ENCODE measurements around the gene JPT2. TPM values are rescaled to one million over a fixed set of nuclear protein-coding genes. Genes with fewer than 3 reads are reported as not detected.
"Not testable (repeated sequence)": the region's sequence is repeated elsewhere in the genome, so short reads cannot be mapped to it uniquely, and the experiment has no call there.

JPT2 gene
- total RNA-seq, 1 donor from 2014 or later: 33.1 TPM

GRCh38 chr16:1727651-1728624 lies 49.9 kb downstream of the JPT2 start:
- ATAC-seq (no peak), DNase-seq (ENCODE audit: low spot score) (no peak)

GRCh38 chr16:1729026-1729425 lies 50.9 kb downstream of the JPT2 start:
- DNase-seq (ENCODE audit: low spot score): no peak
- ATAC-seq: no peak

GRCh38 chr16:1729445-1729844 lies 51.4 kb downstream of the JPT2 start:
- ATAC-seq: no peak
- DNase-seq (ENCODE audit: low spot score): no peak

- DNase-seq (ENCODE audit: low spot score) (no peak), ATAC-seq (no peak)
These were observed 53.0 kb downstream of the JPT2 start for GRCh38 chr16:1731073-1731472.

- ATAC-seq (no peak), DNase-seq (ENCODE audit: low spot score) (no peak)
These were observed 53.5 kb downstream of the JPT2 start for GRCh38 chr16:1731603-1732002.

- ATAC-seq: no peak
These were observed 54.0 kb downstream of the JPT2 start for GRCh38 chr16:1732071-1732470.

GRCh38 chr16:1732551-1732987 lies 54.5 kb downstream of the JPT2 start:
- ATAC-seq: not testable (repeated sequence)

More at GRCh38 chr16:1732071-1732470, 54.0 kb downstream of the JPT2 start:
- no peak for DNase-seq (ENCODE audit: low spot score)

GRCh38 chr16:1734123-1734522 lies 56.0 kb downstream of the JPT2 start:
- ATAC-seq (no peak), DNase-seq (ENCODE audit: low spot score) (no peak)

More at GRCh38 chr16:1732551-1732987, 54.5 kb downstream of the JPT2 start:
- DNase-seq (ENCODE audit: low spot score): not testable (repeated sequence)

- ATAC-seq (no peak), DNase-seq (ENCODE audit: low spot score) (no peak)
These were observed 56.7 kb downstream of the JPT2 start for GRCh38 chr16:1734816-1735215.

- ATAC-seq: no peak
- DNase-seq (ENCODE audit: low spot score): no peak
These were observed 62.2 kb downstream of the JPT2 start for GRCh38 chr16:1740234-1740633.

- DNase-seq (ENCODE audit: low spot score) (no peak), ATAC-seq (no peak)
These were observed 62.9 kb downstream of the JPT2 start for GRCh38 chr16:1740781-1741490.

GRCh38 chr16:1741553-1742165 lies 63.6 kb downstream of the JPT2 start:
- ATAC-seq (no peak), DNase-seq (ENCODE audit: low spot score) (no peak)

- no peak for ATAC-seq
- DNase-seq (ENCODE audit: low spot score): no peak
These were observed 65.6 kb downstream of the JPT2 start for GRCh38 chr16:1743376-1744337.

- ATAC-seq (no peak), DNase-seq (ENCODE audit: low spot score) (no peak)
These were observed 66.3 kb downstream of the JPT2 start for GRCh38 chr16:1744338-1744840.

- ATAC-seq: no peak
These were observed 67.3 kb downstream of the JPT2 start for GRCh38 chr16:1745181-1745899.

GRCh38 chr16:1745900-1746692 lies 68.0 kb downstream of the JPT2 start:
- DNase-seq (ENCODE audit: low spot score) (no peak), ATAC-seq (no peak)

More at GRCh38 chr16:1745181-1745899, 67.3 kb downstream of the JPT2 start:
- peak; percentile 42 for DNase-seq (ENCODE audit: low spot score)

GRCh38 chr16:1746693-1747195 lies 68.7 kb downstream of the JPT2 start:
- no peak for ATAC-seq
- no peak for DNase-seq (ENCODE audit: low spot score)

GRCh38 chr16:1747934-1748333 lies 69.9 kb downstream of the JPT2 start:
- no peak for ATAC-seq
- no peak for DNase-seq (ENCODE audit: low spot score)
